HepG2 (cell line): ENCODE data around the gene OR6S1. TPM values are rescaled to one million over a fixed set of nuclear protein-coding genes. Genes with fewer than 3 reads are reported as not detected.
A peak's percentile ranks its signal among the peaks of the same experiment; 100 is the strongest.

ENCODE experiments used
- AFF4 ChIP-seq: sonication (generic); formaldehyde crosslinking; IDR thresholded peaks from 2 replicates; pipeline ENCODE4 v1.4.0; 2020; ENCODE audit warnings: missing genetic modification reagents
- BCL6 ChIP-seq: IDR thresholded peaks from 2 replicates; pipeline ENCODE4 v1.6.1; 2016; ENCODE audit warnings: missing genetic modification reagents, missing compliant biosample characterization
- GATAD2A ChIP-seq: IDR thresholded peaks from 2 replicates; pipeline ENCODE4 v1.6.1; 2016
- GPN1 ChIP-seq: sonication (generic); formaldehyde crosslinking; IDR thresholded peaks from 2 replicates; pipeline ENCODE4 v1.5.1; 2020; ENCODE audit warnings: missing genetic modification reagents, borderline replicate concordance
- HMGXB4 ChIP-seq, 2 experiments: sonication (generic) in 1 of 2; formaldehyde crosslinking in 1 of 2; IDR thresholded peaks; 2 replicates each; pipeline versions ENCODE4 v1.4.0 to v1.6.1; 2018 to 2020; ENCODE audit warnings: missing genetic modification reagents in 2 of 2, borderline replicate concordance in 1 of 2, low read depth in 1 of 2, mild to moderate bottlenecking in 1 of 2, missing biosample characterization in 1 of 2
- HOXD1 ChIP-seq: sonication (generic); formaldehyde crosslinking; IDR thresholded peaks from 2 replicates; pipeline ENCODE4 v1.5.0; 2020; ENCODE audit warnings: missing genetic modification reagents
- ZNF281 ChIP-seq: sonication (generic); formaldehyde crosslinking; IDR thresholded peaks from 2 replicates; pipeline ENCODE4 v1.4.0; 2020; ENCODE audit warnings: missing genetic modification reagents, borderline replicate concordance
- ZNF33A ChIP-seq: sonication (generic); formaldehyde crosslinking; IDR thresholded peaks from 2 replicates; pipeline ENCODE4 v1.5.1; 2020; ENCODE audit warnings: missing genetic modification reagents, mild to moderate bottlenecking, moderate library complexity, borderline replicate concordance
- polyA plus RNA-seq, 8 experiments: library from polyadenylated mRNA; depleted of rRNA in 3 of 8; stranded (reverse) in 7 of 8; unstranded in 1 of 8; fragments of >200 nt; fragmentation: Illumina TruSeq in 4 of 8; extraction: Trizol in 4 of 8; gene quantifications; 2 replicates each; pipeline versions ENCODE4 v1.2.1 to v1.2.3, GENCODE V29; 2011 to 2016; ENCODE audit warnings: low read depth in 4 of 8, missing spikeins in 1 of 8, mixed read lengths in 1 of 8; ENCODE audit not compliant: insufficient read depth in 1 of 8
- total RNA-seq, 5 experiments: library from RNA; depleted of rRNA; stranded (reverse); fragments of >200 nt; fragmentation: Illumina TruSeq; extraction: Trizol; gene quantifications; 2 replicates each; pipeline ENCODE4 v1.2.3, GENCODE V29; 2016; ENCODE audit warnings: low read depth in 1 of 5
- TF ChIP-seq, protein P1 (sequence below): sonication (generic); formaldehyde crosslinking; IDR thresholded peaks from 2 replicates; pipeline ENCODE4 v1.5.0; 2020; ENCODE audit warnings: mild to moderate bottlenecking, missing genetic modification reagents
- TF ChIP-seq, protein P2 (sequence below): sonication (generic); formaldehyde crosslinking; IDR thresholded peaks from 2 replicates; pipeline ENCODE4 v1.5.1; 2020; ENCODE audit warnings: mild to moderate bottlenecking, missing genetic modification reagents
- TF ChIP-seq, protein P3 (sequence below): sonication (generic); formaldehyde crosslinking; IDR thresholded peaks from 2 replicates; pipeline ENCODE4 v1.4.0; 2020; ENCODE audit warnings: missing genetic modification reagents

Gene OR6S1
- total and polyA plus RNA-seq, 2 of the 13 experiments (the other 11 are each of a cell fraction or from before 2014, with no cell fraction given), result 0.09 TPM; not detected in 1

DNA sequence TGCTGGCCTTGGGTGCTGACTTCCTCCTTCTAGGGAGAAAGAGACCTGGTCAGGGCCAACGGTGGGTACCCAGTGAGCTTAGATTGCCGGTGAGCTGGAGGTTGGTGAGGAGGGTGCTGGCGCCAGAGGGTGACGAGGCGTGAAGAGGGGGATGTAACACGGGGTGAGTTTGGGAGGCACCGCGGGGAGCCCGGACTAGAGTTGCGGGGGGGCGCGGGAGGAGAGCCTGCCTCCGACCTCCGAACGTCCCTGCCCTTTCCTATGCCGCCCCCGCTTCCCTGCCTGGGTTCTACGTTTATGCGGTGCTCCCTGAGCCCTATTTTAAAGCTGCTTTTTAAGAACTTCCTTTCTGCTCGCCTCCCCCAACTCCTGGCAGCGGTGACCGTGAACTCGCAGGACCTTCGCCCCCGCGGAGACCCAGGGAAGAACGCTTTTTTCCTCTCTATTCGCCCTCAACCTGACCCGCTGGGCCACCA, 18.6 kb downstream of the OR6S1 start (continued):
- TF ChIP-seq, protein P1, sequence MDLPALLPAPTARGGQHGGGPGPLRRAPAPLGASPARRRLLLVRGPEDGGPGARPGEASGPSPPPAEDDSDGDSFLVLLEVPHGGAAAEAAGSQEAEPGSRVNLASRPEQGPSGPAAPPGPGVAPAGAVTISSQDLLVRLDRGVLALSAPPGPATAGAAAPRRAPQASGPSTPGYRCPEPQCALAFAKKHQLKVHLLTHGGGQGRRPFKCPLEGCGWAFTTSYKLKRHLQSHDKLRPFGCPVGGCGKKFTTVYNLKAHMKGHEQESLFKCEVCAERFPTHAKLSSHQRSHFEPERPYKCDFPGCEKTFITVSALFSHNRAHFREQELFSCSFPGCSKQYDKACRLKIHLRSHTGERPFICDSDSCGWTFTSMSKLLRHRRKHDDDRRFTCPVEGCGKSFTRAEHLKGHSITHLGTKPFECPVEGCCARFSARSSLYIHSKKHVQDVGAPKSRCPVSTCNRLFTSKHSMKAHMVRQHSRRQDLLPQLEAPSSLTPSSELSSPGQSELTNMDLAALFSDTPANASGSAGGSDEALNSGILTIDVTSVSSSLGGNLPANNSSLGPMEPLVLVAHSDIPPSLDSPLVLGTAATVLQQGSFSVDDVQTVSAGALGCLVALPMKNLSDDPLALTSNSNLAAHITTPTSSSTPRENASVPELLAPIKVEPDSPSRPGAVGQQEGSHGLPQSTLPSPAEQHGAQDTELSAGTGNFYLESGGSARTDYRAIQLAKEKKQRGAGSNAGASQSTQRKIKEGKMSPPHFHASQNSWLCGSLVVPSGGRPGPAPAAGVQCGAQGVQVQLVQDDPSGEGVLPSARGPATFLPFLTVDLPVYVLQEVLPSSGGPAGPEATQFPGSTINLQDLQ (CRISPR knock-in tag), result no peak
- TF ChIP-seq AFF4 (no peak), ZNF281 (CRISPR knock-in tag) (peak; percentile 71; the same call in 1 of the 2 replicates), BCL6 (CRISPR knock-in tag) (peak; percentile 54; the same call in 1 of the 2 replicates), HOXD1 (CRISPR knock-in tag) (no peak), GATAD2A (CRISPR knock-in tag) (0 out of 2 replicates have a peak, but pooled peaks have one; percentile 25), GPN1 (no peak), HMGXB4 (CRISPR knock-in tag; IDR thresholded peaks at IDR 0.05; ENCODE audit: borderline replicate concordance in 1 of 2, low read depth in 1 of 2) (peak in 1 of 2 experiments; percentile 19; a peak in 1 of 4 replicates), ZNF33A (CRISPR knock-in tag) (no peak)
- TF ChIP-seq, protein P2, sequence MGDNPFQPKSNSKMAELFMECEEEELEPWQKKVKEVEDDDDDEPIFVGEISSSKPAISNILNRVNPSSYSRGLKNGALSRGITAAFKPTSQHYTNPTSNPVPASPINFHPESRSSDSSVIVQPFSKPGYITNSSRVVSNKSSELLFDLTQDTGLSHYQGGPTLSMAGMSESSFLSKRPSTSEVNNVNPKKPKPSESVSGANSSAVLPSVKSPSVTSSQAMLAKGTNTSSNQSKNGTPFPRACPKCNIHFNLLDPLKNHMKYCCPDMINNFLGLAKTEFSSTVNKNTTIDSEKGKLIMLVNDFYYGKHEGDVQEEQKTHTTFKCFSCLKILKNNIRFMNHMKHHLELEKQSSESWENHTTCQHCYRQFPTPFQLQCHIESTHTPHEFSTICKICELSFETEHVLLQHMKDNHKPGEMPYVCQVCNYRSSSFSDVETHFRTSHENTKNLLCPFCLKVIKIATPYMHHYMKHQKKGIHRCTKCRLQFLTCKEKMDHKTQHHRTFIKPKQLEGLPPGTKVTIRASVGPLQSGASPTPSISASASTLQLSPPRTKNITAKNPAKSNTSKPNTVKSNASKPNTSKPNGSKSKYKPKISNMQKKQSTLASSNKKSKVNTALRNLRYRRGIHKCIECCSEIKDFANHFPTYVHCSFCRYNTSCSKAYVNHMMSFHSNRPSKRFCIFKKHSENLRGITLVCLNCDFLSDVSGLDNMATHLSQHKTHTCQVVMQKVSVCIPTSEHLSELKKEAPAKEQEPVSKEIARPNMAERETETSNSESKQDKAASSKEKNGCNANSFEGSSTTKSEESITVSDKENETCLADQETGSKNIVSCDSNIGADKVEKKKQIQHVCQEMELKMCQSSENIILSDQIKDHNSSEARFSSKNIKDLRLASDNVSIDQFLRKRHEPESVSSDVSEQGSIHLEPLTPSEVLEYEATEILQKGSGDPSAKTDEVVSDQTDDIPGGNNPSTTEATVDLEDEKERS (CRISPR knock-in tag), result 0 out of 2 replicates have a peak, but pooled peaks have one; percentile 29
- TF ChIP-seq, protein P3, sequence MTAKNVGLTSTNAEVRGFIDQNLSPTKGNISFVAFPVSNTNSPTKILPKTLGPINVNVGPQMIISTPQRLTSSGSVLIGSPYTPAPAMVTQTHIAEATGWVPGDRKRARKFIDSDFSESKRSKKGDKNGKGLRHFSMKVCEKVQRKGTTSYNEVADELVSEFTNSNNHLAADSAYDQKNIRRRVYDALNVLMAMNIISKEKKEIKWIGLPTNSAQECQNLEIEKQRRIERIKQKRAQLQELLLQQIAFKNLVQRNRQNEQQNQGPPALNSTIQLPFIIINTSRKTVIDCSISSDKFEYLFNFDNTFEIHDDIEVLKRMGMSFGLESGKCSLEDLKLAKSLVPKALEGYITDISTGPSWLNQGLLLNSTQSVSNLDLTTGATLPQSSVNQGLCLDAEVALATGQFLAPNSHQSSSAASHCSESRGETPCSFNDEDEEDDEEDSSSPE, result no peak
